Neural progenitor cell (in vitro differentiated cells): ENCODE data around the gene B3GNT9. TPM values are rescaled to one million over a fixed set of nuclear protein-coding genes. Genes with fewer than 3 reads are reported as not detected.
A peak's percentile ranks its signal among the peaks of the same experiment; 100 is the strongest.

Experiments
- DNase-seq: peaks from one replicate; pipeline ENCODE4 v3.0.0-alpha.2; 2016; ENCODE audit warnings: low spot score
- H2AFZ ChIP-seq: fragments of 200-600 bp; sonication (generic); replicated peaks from 2 replicates; pipeline ENCODE4 v1.6.1; 2016; ENCODE audit warnings: antibody characterized with exemption
- H3F3A ChIP-seq: fragments of 200-600 bp; sonication (generic); 2 replicates; pipeline ENCODE4 v1.6.1; 2016; ENCODE audit warnings: antibody characterized with exemption, low read depth
- H3K27ac ChIP-seq: fragments of 200-600 bp; sonication (generic); 2 replicates; pipeline ENCODE4 v1.5.1; 2016; ENCODE audit warnings: mild to moderate bottlenecking
- H3K27me3 ChIP-seq: fragments of 200-600 bp; sonication (generic); 2 replicates; pipeline ENCODE4 v1.6.1; 2016; ENCODE audit warnings: mild to moderate bottlenecking, moderate library complexity
- H3K36me3 ChIP-seq: fragments of 200-600 bp; sonication (generic); 2 replicates; pipeline ENCODE4 v1.5.1; 2016
- H3K4me1 ChIP-seq: fragments of 200-600 bp; sonication (generic); 2 replicates; pipeline ENCODE4 v1.6.1; 2016; ENCODE audit warnings: mixed run types
- H3K4me2 ChIP-seq: fragments of 200-600 bp; sonication (generic); 2 replicates; pipeline ENCODE4 v1.6.1; 2016
- H3K4me3 ChIP-seq: fragments of 200-600 bp; sonication (generic); 2 replicates; pipeline ENCODE4 v1.5.1; 2016
- H3K79me2 ChIP-seq: fragments of 200-600 bp; sonication (generic); 2 replicates; pipeline ENCODE4 v1.6.1; 2016; ENCODE audit warnings: low read depth
- H3K9ac ChIP-seq: fragments of 200-600 bp; sonication (generic); 2 replicates; pipeline ENCODE4 v1.6.1; 2016
- H3K9me3 ChIP-seq: fragments of 200-600 bp; sonication (generic); 2 replicates; pipeline ENCODE4 v1.5.1; 2016; ENCODE audit warnings: low read depth
- H4K20me1 ChIP-seq: fragments of 200-600 bp; sonication (generic); 2 replicates; pipeline ENCODE4 v1.6.1; 2016; ENCODE audit warnings: low read depth
- H3K27ac Mint-ChIP-seq: 3 replicates; pipeline ENCODE4 v1.8.0; 2021; ENCODE audit warnings: mixed read lengths
- H3K27me3 Mint-ChIP-seq: 2 replicates; pipeline ENCODE4 v1.8.0; 2022; ENCODE audit warnings: low read depth, mild to moderate bottlenecking, inconsistent platforms, moderate library complexity, mixed read lengths; ENCODE audit not compliant: insufficient read depth
- H3K36me3 Mint-ChIP-seq: 3 replicates; pipeline ENCODE4 v1.8.0; 2021; ENCODE audit warnings: mixed read lengths
- H3K4me1 Mint-ChIP-seq: 3 replicates; pipeline ENCODE4 v1.8.0; 2021; ENCODE audit warnings: mixed read lengths
- H3K4me3 Mint-ChIP-seq: 3 replicates; pipeline ENCODE4 v1.8.0; 2021; ENCODE audit warnings: mild to moderate bottlenecking, moderate library complexity, mixed read lengths
- H3K9me3 Mint-ChIP-seq: 3 replicates; pipeline ENCODE4 v1.8.0; 2020; ENCODE audit warnings: mixed read lengths
- CTCF ChIP-seq: fragments of 200-600 bp; sonication (generic); IDR thresholded peaks from 2 replicates; pipeline ENCODE4 v1.5.1; 2017; ENCODE audit warnings: antibody characterized with exemption, mild to moderate bottlenecking
- EZH2 ChIP-seq: fragments of 200-600 bp; sonication (generic); IDR thresholded peaks from 2 replicates; pipeline ENCODE4 v1.6.1; 2017; ENCODE audit warnings: antibody characterized with exemption, mild to moderate bottlenecking, moderate library complexity
- EZH2phosphoT487 ChIP-seq: fragments of 200-600 bp; sonication (generic); IDR thresholded peaks from 2 replicates; pipeline ENCODE4 v1.6.1; 2017; ENCODE audit warnings: antibody characterized with exemption
- total RNA-seq: library from RNA; depleted of rRNA; stranded (reverse); fragments of >200 nt; gene quantifications from 2 replicates; pipeline ENCODE4 v1.2.3, GENCODE V29; 2015; ENCODE audit warnings: low replicate concordance

Gene B3GNT9
- total RNA-seq, 1 donor from 2014 or later = 2.6 TPM

DNA sequence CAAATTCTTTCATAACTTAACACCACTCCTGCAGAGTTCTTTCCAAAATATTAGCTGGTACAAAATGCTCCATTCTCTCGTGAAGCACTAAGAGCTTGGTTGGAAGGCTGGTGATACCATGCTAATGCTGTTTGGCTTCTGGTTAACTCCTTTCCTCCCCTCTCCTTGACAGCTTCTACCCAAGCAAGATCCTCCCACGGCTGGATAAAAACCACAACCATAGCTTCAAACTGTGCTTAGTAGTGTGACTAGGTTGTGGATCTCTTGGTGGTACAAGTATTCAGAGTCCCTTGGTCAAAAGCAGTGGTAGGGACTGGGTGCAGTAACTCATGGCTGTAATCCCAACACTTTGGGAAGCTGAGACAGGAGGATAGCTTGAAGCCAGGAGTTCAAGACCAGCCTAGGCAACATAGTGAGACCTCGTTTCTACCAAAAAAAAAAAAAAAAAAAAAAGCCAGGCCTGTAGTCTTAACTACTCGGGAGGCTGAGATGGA is 38.8 kb downstream of the B3GNT9 start:
- H3K4me1 ChIP-seq = peaks cover 13% of the 10 kb centered on the region
- H3K9ac ChIP-seq = no peak overlapping the region
- no peak for TF ChIP-seq CTCF
- TF ChIP-seq EZH2phosphoT487 = no peak
- no peak for TF ChIP-seq EZH2
- H2AFZ ChIP-seq = no peak overlapping the region
- DNase-seq = no peak
- H3K9me3 ChIP-seq = no peaks in the 10 kb centered on the region
- H3K36me3 Mint-ChIP-seq = peaks cover 2% of the 10 kb centered on the region
- no peak overlapping the region for H3K4me3 Mint-ChIP-seq
- peaks cover 67% of the 10 kb centered on the region for H3K79me2 ChIP-seq
- peaks cover 15% of the 10 kb centered on the region for H4K20me1 ChIP-seq
- no peaks in the 10 kb centered on the region for H3K36me3 ChIP-seq
- H3K4me3 ChIP-seq = no peak overlapping the region
- H3K9me3 Mint-ChIP-seq = no peaks in the 10 kb centered on the region
- H3F3A ChIP-seq = peaks cover 9% of the 10 kb centered on the region
- peaks cover 8% of the 10 kb centered on the region for H3K27me3 Mint-ChIP-seq
- H3K27ac ChIP-seq = no peak overlapping the region
- peaks cover 14% of the 10 kb centered on the region for H3K4me1 Mint-ChIP-seq
- H3K4me2 ChIP-seq = no peak overlapping the region
- H3K27me3 ChIP-seq = peaks cover 7% of the 10 kb centered on the region
- no peak overlapping the region for H3K27ac Mint-ChIP-seq

DNA sequence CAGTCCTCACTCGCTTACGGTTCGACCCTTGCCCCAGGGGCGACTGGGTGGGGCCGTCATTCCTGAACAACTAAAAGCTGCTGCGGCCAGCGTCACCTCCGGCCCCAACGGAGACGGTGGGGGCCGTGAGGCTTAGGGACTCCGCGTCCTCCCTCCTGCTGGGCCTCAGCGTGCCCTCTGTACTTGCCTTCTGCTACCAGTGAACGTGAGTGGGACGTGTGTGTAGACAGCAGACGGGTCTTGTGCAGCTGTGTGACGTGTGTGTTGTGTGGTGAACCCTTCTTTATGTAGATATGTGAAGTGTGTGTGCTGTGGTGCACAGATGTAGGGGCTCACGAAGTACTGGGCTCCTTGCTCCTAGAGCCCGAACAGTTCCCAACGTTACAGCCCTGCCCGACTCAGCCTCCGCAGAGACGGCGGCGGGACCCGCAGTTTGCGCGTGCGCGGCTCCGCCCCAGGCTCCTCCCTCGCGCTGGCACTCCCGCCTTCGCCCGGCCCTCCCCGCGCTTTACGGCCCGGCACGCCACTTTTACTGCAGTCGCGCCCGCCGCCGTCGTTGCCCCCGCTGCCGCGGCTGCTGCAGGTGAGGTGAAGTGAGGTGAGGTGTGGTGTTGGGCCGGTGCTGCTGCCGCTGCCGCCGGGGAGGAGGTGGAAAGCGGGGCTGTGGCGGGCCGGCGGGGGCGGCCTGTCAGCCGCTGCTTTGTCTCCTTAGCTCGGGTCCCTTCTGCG is 41.2 kb downstream of the B3GNT9 start, which contains the start of gene PHAF1:
Gene PHAF1 (plus strand): TSS at position 535 of the 729 bp plus-strand sequence. CDS start 235 bp downstream, outside the sequence.
- Histone ChIP-seq H3K27me3 (peaks cover 7% of the 10 kb centered on the region), H3K27ac (no peak within 1 kb of the TSS), H3K9ac (peak within 1 kb of the TSS; percentile 60), H4K20me1 (peaks cover 8% of the 10 kb centered on the region), H3F3A (peaks cover 13% of the 10 kb centered on the region), H3K9me3 (no peaks in the 10 kb centered on the region), H3K36me3 (no peaks in the 10 kb centered on the region), H3K79me2 (peaks cover 45% of the 10 kb centered on the region), H2AFZ (peak within 1 kb of the TSS; percentile 95), H3K4me2 (peak within 1 kb of the TSS; percentile 88), H3K4me3 (peak within 1 kb of the TSS; percentile 81), H3K4me1 (peaks cover 13% of the 10 kb centered on the region)
- H3K9me3 Mint-ChIP-seq = no peaks in the 10 kb centered on the region
- H3K4me3 Mint-ChIP-seq = peak within 1 kb of the TSS; percentile 99
- H3K4me1 Mint-ChIP-seq = peaks cover 14% of the 10 kb centered on the region
- peaks cover 8% of the 10 kb centered on the region for H3K27me3 Mint-ChIP-seq
- TF ChIP-seq EZH2phosphoT487 (no peak), EZH2 (no peak), CTCF (no peak)
- DNase-seq = peak; percentile 95
- H3K36me3 Mint-ChIP-seq = no peaks in the 10 kb centered on the region
- H3K27ac Mint-ChIP-seq = peak within 1 kb of the TSS; percentile 97

GRCh38 chr16:67108931-67109406 is 41.8 kb downstream of the B3GNT9 start:
- DNase-seq = no peak
- no peak overlapping the region for H3K9ac ChIP-seq

More at GRCh38 chr16:67108931-67109406, 41.8 kb downstream of the B3GNT9 start:
- TF ChIP-seq EZH2phosphoT487 (no peak), CTCF (no peak), EZH2 (no peak)
- H3K36me3 ChIP-seq = no peaks in the 10 kb centered on the region
- peaks cover 40% of the 10 kb centered on the region for H3K79me2 ChIP-seq
- no peaks in the 10 kb centered on the region for H3K9me3 ChIP-seq
- peak overlapping the region; percentile 95 for H2AFZ ChIP-seq
- no peaks in the 10 kb centered on the region for H3K9me3 Mint-ChIP-seq
- peak overlapping the region; percentile 81 for H3K4me3 ChIP-seq
- peaks cover 13% of the 10 kb centered on the region for H3K4me1 ChIP-seq
- H3F3A ChIP-seq = peaks cover 13% of the 10 kb centered on the region
- no peak overlapping the region for H3K27ac ChIP-seq
- no peaks in the 10 kb centered on the region for H3K36me3 Mint-ChIP-seq
- peaks cover 14% of the 10 kb centered on the region for H3K4me1 Mint-ChIP-seq
- no peak overlapping the region for H3K27ac Mint-ChIP-seq
- peak overlapping the region; percentile 88 for H3K4me2 ChIP-seq
- peaks cover 8% of the 10 kb centered on the region for H3K27me3 Mint-ChIP-seq
- peak overlapping the region; percentile 99 for H3K4me3 Mint-ChIP-seq
- H3K27me3 ChIP-seq = peaks cover 7% of the 10 kb centered on the region
- peaks cover 8% of the 10 kb centered on the region for H4K20me1 ChIP-seq
